Stimulated activated CD4-positive, alpha-beta T cell treated with anti-CD3 and anti-CD28 coated beads, TNF-alpha, amount 100 ng/mL, for 24 hours (primary cell): ENCODE data around the gene REV1.

ENCODE experiments used
- DNase-seq, 3 experiments: peaks; one replicate each; pipeline ENCODE4 v3.0.0-alpha.2; 2020; ENCODE audit warnings: low read depth in 3 of 3

Gene REV1

DNA sequence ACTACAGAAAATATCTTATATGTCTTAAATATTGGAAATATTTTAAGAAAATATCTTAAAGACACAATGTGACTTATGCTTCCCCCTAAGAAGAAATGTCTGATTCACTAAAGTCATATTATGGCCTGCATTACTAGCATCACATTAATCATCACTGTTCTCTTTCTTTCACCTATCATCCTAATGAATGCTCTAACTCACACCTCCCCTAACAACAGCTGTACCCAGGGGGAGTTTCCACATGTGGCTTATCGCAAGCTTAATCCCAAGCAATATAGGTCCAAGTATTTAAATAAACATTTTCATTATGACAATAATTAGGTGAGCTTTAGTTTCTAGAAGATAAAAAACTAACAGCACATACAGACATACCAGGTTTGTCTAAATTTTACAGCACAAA, 39.6 kb downstream of the REV1 start:
- DNase-seq = no peak

DNA sequence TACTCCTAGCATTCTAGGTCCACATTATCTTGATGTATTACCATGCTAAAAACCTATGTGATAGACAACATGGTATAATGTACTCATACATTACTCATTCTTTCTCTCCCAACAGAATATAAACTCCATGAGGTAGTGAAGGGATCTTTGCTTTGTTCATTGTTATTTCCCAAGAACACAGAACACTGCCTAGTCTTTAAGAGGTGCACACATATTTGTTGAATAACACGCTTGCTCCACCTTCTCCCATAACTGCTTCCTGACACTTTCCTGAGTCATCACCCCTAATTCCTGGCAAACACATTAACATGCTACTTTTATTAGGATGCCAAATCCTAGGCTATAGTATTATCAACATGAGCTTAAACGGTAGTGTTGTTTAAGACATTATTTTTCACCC, 41.3 kb downstream of the REV1 start:
- DNase-seq = no peak

DNA sequence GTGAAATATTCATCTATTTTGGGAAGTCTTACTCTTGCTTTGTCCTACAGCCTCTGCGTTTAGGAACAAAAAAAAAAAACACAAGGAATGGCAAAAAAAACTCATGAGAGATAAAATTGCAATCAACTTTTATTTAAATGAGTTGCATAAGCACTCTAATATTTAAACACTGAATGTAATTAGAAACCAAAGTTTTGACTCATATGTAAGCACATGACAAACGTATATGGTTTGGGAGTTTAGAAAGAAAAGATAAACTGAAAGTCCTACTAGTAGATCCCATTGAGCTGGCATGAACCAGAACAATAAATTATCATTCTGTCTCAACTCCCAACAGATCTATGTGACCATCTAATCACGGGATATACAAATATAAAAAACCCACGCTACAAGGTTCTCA, 44.8 kb downstream of the REV1 start:
- no peak for DNase-seq

DNA sequence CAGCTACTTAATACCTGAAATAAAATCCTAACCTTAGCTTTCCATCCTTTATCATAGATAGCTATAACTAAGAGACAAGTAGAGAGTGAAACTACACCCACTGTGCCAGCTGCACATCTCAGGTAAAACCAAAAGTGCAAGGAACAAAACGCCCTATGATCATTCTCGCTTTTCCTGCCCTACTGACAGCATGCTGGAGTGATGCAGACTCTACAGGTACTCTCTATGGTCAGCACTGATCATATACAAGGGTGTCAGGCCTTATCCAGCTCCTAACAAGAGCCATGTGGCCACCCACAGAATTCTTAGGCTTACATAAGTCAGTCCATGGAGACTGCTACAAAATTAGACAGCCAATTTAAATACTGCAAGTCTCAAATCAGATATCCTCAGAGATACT, 45.6 kb downstream of the REV1 start:
- no peak for DNase-seq

DNA sequence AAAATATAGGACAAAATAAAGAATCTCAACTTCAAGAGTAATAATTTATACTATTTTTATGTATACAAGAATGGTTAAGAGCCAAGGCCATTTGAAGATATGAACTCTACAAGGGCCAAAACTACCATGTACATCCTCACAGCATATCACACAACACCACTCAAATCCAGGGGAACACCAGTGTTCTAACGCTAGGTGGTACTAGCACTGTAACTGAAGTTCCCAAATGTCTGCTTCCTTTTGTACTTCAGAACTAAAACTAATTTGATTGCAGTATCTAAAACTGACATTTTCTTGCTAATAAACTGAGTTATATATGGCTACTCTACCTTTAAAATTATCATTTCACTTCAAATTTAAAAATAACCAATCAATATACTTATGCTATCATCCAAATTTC, 47.0 kb downstream of the REV1 start:
- no peak for DNase-seq

DNA sequence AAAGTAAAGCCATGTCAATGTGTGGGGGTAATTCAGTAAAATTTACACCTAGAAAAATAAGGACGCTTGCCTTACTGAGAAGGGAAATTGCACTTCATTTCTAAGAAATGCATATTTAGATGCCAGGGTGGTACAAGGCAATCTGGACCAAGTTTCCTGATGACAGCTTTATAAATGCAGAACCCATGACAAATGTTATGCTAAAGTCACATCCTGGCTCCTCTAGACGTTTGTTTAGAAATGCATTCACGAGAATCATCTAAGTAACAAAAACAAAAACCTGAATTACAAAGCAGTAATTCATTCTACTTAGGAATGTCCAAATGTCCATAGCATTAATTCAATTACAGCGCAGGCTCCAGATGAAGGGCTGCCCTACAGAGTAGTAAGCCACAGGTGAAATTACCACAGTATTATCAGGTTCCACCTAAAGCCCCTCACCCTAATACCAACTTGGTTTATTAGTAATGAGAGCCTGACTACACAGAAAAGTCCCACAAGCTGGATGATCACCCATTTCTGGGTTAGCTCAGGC, 49.8 kb downstream of the REV1 start:
- DNase-seq = no peak

DNA sequence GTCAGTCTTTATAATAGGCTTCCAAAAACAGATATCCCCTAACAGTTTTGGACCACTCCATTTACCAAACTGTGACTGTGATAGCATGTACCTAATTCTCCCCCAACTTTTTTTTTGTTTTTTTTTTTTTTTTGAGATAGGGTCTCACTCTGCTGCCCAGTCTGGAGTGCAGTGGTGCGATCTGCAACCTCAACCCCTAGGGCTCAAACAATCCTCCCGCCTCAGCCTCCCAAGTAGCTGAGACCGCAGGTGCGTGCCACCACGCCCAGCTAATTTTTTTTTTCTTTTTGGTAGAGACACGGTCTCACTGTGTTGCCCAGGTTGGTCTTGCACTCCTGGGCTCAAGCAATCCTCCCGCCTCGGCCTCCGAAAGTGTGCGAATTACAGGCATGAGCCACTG, 52.9 kb downstream of the REV1 start:
- no peak for DNase-seq

DNA sequence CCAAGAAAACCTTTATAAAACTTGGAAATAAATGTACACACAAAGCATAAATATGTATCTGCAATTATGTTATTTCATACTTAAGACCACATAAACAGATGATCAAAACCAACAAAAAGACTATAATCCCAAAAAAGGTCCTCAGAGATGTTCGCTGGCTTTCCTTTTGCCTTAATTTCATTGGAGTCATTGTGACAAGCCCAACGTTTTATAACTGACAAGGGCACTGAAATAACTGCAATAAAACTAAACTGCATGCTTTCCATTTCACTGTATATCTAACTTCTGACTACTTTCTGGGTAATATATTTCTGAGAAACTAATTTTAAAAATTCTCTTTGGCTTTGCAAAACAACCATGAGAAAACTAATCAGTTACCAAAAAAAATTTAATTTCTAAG, 56.5 kb downstream of the REV1 start:
- DNase-seq = no peak

DNA sequence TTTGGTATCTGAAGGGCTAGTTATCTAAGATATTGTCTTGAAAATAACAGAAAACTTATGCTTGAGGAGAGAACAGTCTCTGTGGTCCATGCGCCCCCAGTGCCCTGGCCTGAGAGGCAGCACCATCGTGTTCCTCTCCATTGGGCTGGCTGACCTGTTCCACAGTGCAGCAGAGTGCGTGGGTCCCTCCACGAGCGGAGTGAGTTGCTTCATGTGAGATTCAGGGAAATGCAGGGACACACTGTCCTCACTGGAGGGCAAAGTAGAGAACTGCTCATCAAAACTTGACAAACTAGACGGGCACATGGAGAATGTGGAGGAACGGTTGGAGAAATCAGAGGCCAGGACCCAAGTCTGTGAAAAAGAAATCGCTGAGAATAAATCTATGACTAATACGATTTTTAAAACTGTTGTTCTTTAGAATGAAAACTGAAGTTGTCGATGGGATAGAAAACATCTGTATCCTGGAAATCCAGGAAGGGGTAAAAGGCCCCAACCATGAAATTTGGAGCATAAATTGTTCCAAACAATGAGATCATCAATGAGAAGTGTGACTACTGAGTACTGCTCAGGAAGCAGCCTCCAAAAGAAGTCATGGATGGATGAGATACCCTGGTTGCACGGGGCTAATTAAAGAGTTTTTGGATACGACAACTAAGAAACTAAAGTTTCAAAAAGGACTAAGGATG, 58.1 kb downstream of the REV1 start:
- no peak for DNase-seq

DNA sequence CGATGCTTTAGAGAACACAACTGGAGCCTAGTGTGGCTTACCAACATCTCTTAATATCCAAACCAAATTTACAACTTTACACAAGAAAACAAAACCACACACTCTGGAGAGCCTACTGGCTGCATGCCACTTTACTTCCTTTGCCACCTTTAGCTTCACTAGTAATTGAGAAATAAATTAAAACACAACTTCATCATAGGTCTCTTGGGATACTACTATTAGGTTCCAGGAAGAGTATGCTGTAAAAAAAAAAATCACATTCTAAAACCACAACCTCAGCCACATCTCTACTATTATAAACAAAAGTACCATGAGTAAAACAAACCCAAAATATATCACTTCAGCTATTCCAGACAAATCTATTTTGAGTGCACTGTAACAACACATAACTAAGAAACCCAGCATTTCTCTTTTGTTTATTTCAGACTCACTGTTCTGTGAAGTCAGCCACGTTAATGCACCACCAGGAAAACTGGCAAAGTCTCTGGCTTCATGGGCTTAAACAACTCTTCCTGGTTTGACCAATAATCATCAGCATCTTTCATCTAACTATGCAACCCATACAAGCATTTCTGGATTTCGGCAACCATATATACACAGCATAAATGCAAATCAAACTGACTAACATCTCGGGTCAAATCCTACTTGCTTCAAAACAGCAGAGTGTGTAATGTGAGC, 59.1 kb downstream of the REV1 start:
- no peak for DNase-seq

DNA sequence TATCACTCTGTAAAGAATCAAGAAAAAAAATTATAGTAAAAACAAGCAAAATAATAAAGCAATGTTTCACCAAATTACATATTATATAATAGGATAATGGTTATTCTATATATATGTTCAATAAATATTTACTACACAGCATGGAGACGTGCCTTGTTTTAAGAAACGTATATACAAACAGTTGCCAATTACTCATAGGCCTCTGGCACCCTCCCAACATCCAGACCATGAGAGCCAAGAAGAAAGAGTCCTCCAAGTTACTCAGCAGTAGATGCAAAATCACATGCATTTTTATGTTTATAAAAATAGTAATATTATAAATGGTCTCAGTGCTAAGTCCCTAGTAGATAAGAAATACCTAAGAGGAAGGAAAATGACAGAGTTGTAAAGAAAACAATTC, 64.8 kb downstream of the REV1 start:
- no peak for DNase-seq

DNA sequence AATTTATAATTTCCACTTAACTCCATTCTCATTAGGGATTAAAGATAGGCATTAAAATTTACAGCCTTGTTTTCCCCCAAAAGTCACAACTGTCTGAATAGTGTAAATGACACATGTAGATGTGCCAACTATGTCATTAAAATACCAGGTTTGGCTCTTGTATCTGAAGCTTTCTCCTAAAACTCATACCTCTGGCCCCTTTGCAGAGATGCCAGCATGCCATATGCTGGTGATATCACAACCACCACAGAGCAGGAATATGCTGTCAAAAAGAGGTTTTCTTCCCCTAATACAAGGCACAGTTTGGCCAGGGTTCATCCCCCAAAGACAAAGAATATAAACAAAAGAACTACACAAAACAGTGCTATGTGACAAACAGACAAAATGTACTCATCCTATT, 65.4 kb downstream of the REV1 start:
- DNase-seq = no peak

DNA sequence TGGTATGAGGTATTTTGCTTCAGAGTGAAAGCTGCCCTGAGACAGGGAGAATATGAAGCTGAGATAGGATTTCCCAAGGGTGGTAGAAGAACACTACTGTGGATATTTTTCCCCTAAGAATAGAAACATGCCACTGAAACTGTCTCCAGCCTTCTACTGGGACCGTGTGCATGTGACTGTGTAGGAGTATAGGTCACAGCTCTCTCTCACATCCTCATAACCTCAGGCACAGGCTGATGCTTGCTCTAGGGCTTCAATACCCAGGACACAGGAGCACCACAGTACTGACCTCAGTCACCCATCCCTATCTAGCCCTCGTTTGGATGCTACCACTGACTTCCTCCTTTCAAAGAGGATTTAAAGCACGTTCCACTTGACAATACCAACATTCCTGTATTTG, 67.2 kb downstream of the REV1 start:
- DNase-seq = no peak

DNA sequence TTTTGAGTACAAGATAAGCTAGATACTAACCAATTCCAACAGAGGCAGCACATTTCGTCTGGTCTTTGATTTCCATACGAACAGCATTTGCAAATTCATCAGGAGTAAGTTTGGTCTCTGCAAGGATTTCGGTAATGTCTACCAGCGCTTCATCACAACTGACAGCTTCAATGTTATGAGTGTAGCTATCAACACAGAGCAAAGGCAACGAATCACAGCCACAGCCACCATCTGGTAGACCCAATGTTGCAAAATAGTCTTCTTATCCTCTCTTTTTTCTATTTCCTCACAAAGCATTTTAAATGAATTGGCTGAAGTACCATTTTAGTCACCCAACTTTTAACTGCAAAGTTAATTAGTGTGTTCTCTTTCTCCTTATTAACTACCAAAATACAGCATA, 68.3 kb downstream of the REV1 start:
- DNase-seq = no peak

DNA sequence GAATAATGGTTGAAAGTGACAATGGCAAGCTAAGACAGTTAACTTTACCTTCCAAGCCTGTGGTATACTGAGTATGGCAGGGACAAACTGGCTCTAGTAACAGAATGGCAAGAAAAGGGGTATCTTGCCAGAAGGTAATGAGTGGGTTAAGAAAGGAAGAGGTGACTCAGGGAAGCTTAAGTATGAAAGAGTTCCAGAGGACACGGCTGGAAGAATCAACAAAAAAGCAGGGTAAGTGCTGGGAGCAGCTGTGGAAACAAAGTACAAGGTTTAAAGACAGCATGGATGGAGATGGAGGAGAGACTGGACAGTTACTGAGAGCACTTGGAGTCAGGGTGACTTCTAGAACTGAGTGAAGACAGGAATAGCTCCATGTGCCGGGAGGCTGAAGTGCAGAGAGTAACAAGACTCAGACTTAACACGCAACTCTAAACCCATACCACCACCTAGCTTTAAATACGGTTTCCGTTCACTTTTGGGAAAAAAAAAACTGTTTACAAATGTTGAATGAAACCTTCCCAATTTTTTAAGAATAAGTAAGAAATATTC, 69.0 kb downstream of the REV1 start:
- no peak for DNase-seq

DNA sequence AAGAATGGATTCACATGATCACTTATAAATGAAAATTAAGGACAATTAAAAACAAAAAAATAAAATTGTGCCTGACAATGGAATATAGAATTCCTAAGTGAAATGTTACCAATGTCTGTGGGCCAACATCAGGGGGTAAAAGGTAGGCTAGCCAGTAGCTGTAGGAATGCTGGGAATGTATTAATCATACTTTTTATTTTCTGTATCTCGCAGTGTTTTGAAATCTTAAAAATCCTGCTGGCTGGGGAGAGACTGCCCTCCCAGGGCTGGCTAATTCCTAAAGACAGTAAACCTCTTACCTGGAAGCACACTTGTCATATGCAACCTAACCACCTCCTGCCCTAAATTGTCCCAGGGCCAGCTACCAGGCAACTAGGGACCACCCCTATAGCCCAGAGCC, 69.8 kb downstream of the REV1 start:
- no peak for DNase-seq

DNA sequence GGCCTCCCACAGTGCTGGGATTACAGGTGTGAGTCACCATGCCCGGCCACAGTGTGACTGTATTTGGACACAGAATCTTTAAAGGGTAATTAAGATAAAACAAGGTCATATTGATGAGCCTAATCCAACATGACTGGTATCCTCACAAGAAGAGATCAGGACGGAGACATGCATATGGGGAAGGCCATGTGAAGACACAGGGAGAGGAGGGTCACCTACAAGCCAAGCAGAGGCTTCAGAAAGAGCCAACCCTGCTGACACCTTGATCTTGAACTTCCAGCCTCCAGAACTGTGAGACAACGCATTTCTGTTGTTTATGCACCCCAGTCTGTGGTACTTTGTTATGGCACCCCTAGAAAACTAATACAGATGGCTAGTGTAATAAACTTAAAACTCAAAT, 72.4 kb downstream of the REV1 start:
- DNase-seq = no peak

DNA sequence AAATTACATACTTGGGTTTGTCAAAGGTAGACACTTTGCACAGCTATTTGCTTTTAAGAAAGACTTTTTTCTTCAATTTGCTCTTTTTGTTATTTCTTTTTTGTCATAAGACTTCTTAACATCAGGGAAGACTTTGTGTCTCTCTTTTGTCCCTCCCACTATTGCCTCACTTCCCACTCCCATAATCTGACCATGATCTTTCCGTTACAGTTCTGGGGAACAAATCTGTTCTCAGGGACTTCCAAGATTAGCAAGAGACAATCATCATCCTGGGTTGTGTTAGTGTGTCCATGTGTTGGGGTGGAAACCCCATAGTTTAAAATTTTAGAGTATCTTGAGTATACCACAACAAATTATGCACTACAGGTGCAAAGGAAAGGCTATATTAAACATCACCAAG, 75.3 kb downstream of the REV1 start:
- no peak for DNase-seq

DNA sequence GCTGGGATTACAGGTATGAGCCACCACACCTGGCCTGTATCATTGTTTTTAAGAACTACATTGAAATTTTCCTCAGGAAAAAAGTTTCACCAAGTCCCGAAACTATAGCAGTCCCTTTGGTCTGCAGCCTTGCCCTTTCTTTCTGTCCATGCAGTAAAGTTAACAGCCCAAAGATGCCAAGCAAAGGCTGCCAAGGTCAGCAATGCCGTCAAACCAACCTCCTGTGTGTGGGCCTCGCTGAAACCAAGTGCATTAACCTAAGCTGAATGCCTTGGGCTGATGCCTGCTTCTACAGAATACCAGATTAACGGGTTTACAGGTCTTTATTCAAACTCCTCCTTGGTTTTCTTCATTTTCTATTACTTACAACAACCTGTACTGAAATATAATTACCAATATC, 79.5 kb downstream of the REV1 start:
- DNase-seq = no peak

DNA sequence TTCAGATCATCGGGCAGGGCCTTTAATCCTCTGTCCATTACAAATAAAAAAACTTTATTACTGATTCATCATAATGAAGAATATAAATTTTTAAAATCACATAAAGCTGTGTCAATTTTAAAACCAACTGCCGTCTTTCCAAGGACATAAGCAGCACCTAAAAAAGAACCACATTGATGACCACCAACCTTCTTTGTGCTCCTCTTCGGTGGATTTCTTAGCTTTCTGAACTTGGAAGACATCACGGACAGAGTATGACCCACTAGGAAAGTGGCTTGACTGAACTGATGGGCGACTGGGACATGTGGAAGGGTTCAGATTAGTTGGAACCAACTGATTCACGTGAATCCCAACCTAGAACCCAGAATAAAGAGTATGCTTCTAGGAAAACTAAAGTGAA, 83.7 kb downstream of the REV1 start:
- DNase-seq = no peak

DNA sequence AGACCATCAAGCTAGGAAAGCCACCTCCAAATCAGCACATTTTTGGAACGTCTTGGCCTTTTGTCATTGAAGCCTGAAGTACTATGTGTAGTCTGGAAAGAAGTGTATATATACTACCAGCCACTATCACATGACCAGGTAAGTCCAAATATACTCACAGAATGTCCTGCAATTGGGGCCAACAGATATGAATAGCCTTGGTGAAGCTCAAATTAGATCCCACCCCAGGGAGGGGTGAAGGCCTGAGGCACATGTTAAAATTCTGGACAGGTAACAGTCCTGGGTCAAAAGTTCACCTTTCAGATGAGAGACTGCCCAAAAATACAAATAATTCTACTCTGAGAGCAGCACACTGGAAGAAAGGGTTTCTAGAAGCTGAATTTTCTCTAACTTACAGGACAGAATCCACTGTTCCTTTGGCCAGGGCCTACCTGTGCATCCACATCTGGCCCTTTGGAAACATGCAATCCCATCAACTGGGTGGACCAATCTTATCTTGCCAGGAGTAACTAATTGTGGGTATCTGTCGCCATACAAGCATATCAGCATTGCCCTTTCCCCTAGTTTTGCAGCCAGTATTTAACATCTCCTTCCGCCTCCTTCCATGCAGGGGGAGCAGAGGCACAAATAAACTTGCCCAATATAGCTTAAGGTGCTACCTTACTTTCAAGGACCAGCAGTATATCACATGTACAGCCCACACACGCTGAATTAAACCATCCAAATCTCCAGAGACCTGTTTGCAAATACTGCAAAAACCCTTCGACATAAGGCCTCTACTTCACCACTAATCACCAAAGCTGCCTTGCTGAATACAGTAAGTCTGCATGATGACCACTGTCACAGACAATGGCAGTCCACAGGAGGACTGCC, 84.8 kb downstream of the REV1 start:
- no peak for DNase-seq

DNA sequence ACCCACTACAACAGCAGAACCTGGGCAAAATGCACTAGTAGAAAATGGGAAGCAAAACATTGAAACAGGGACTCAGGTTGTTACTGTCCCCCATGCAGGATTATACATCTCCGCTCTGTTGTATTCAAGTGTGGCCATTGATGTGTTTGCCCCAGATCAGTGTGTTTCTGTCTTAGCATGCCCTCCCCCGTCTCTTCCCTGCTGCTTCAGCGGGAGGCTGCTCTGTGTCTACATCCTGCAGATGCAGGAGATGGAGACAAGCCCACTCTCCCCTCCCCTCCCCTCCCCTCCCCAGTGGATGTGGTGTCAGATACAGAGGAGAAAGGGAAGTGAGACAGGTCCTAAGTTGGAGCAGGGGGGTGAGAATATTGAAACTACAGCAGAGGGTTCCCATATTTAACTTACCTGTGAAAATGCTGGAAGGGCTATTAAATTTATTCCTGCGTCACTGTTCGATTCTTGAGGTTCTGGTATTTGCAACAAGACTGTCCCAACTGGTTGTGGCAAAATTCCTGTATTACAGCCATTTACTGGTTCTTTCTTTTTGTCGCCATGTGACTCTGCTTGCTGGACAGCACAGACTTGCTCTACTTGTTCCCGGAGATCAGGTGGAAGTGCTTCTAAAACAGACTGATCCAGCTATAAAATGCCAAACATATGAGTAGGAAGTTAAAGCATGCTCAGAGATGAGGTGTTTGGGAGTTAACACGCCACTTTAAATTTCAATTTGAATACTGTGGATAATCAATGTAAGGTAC, 85.6 kb downstream of the REV1 start:
- DNase-seq = no peak
